PFSK-1 (cell line): ENCODE results near the gene FLOT2.

Source experiments
- POLR2AphosphoS5 ChIP-seq: IDR thresholded peaks from 2 replicates; pipeline ENCODE4 v1.6.1; 2012; ENCODE audit warnings: low read depth, mild to moderate bottlenecking, control low read depth, low read length, moderate library complexity
- TAF1 ChIP-seq: IDR thresholded peaks from 2 replicates; pipeline ENCODE4 v1.6.1; 2012; ENCODE audit warnings: low read length, control low read depth, borderline replicate concordance; ENCODE audit not compliant: insufficient read depth

GRCh38 chr17:28846231-28846630 lies 51.3 kb downstream of the FLOT2 start:
- TF ChIP-seq POLR2AphosphoS5 (no peak), TAF1 (no peak)
